Left ventricle myocardium inferior (tissue), 1 donor: ENCODE measurements around the gene SIRT7. TPM values are rescaled to one million over a fixed set of nuclear protein-coding genes. Genes with fewer than 3 reads are reported as not detected.

ENCODE experiments used
- DNase-seq: peaks from one replicate; pipeline ENCODE4 v3.0.0-alpha.2; 2020
- H3K27ac ChIP-seq: fragments of 200-600 bp; replicated peaks from 2 replicates; pipeline ENCODE4 v1.8.0; 2021
- H3K27me3 ChIP-seq: fragments of 200-600 bp; 2 replicates; pipeline ENCODE4 v1.8.0; 2021; ENCODE audit warnings: low read depth
- H3K36me3 ChIP-seq: fragments of 200-600 bp; 2 replicates; pipeline ENCODE4 v1.8.0; 2021
- H3K4me1 ChIP-seq: fragments of 200-600 bp; 2 replicates; pipeline ENCODE4 v1.8.0; 2021
- H3K4me3 ChIP-seq: fragments of 200-600 bp; 2 replicates; pipeline ENCODE4 v1.8.0; 2021; ENCODE audit warnings: mild to moderate bottlenecking, moderate library complexity
- H3K9me3 ChIP-seq: fragments of 200-600 bp; replicated peaks from 2 replicates; pipeline ENCODE4 v1.8.0; 2021
- CTCF ChIP-seq: fragments of 200-600 bp; IDR thresholded peaks from 2 replicates; pipeline ENCODE4 v1.8.0; 2021; ENCODE audit warnings: antibody characterized with exemption, mild to moderate bottlenecking, borderline replicate concordance
- intact Hi-C: fragments of 100-400 bp; cut with micrococcal nuclease; formaldehyde crosslinking; loops from one replicate; pipeline ENCODE4 v1.11.0; 2022
- total RNA-seq: library from RNA; stranded (reverse); fragmentation: NEBNext Ultra II Directional; extraction: Animal tissue kit (Norgen Biotek cat#: 25700); gene quantifications from one replicate; pipeline ENCODE4 v1.2.1, GENCODE V29; 2021
- donor health status: DM: no; HTN: yes; CAD: no; lungs with severe emphysema.

The SIRT7 gene
- total RNA-seq, 1 donor from 2014 or later, result 8.5 TPM

GRCh38 chr17:81867991-81868673, 49.8 kb downstream of the SIRT7 start:
- H3K9me3 ChIP-seq, result no peaks in the 10 kb centered on the region
- no peaks in the 10 kb centered on the region for H3K27me3 ChIP-seq
- no peak overlapping the region for H3K4me3 ChIP-seq
- no peak for DNase-seq
- peaks cover 31% of the 10 kb centered on the region for H3K36me3 ChIP-seq
- no peak for TF ChIP-seq CTCF
- peaks cover 81% of the 10 kb centered on the region for H3K4me1 ChIP-seq
- intact Hi-C loops, result no loop called here
- H3K27ac ChIP-seq, result peak overlapping the region; percentile 99

GRCh38 chr17:81867170-81867990, 50.6 kb downstream of the SIRT7 start:
- H3K9me3 ChIP-seq, result no peaks in the 10 kb centered on the region
- TF ChIP-seq CTCF, result no peak
- H3K27ac ChIP-seq, result peak overlapping the region; percentile 99
- H3K4me3 ChIP-seq, result no peak overlapping the region
- intact Hi-C loops, result no loop called here
- peaks cover 81% of the 10 kb centered on the region for H3K4me1 ChIP-seq
- H3K27me3 ChIP-seq, result no peaks in the 10 kb centered on the region
- peaks cover 31% of the 10 kb centered on the region for H3K36me3 ChIP-seq
- DNase-seq, result no peak

- H3K4me1 ChIP-seq, result peaks cover 81% of the 10 kb centered on the region
- DNase-seq, result no peak
- intact Hi-C loops, result no loop called here
Observed at GRCh38 chr17:81866440-81867169, 51.4 kb downstream of the SIRT7 start.

GRCh38 chr17:81865733-81866439, 52.1 kb downstream of the SIRT7 start:
- no peak for DNase-seq
- Histone ChIP-seq H3K4me3 (no peak overlapping the region), H3K27me3 (no peaks in the 10 kb centered on the region), H3K27ac (peak overlapping the region; percentile 99), H3K9me3 (no peaks in the 10 kb centered on the region), H3K4me1 (peaks cover 85% of the 10 kb centered on the region), H3K36me3 (peaks cover 31% of the 10 kb centered on the region)
- intact Hi-C loops, result no loop called here
- no peak for TF ChIP-seq CTCF

More at GRCh38 chr17:81866440-81867169, 51.4 kb downstream of the SIRT7 start:
- H3K9me3 ChIP-seq, result no peaks in the 10 kb centered on the region
- peak overlapping the region; percentile 99 for H3K27ac ChIP-seq
- H3K36me3 ChIP-seq, result peaks cover 31% of the 10 kb centered on the region
- no peak for TF ChIP-seq CTCF
- no peak overlapping the region for H3K4me3 ChIP-seq
- H3K27me3 ChIP-seq, result no peaks in the 10 kb centered on the region

- no peak for DNase-seq
Observed at GRCh38 chr17:81865358-81865732, 52.6 kb downstream of the SIRT7 start.

More at GRCh38 chr17:81865358-81865732, 52.6 kb downstream of the SIRT7 start:
- Histone ChIP-seq H3K4me3 (no peak overlapping the region), H3K36me3 (peaks cover 31% of the 10 kb centered on the region), H3K27me3 (no peaks in the 10 kb centered on the region), H3K4me1 (peaks cover 81% of the 10 kb centered on the region), H3K27ac (peak overlapping the region; percentile 99), H3K9me3 (no peaks in the 10 kb centered on the region)
- no peak for TF ChIP-seq CTCF
- intact Hi-C loops, result no loop called here
